GM03348 (cell line): ENCODE results near the gene UPK1A.
"Not testable (repeated sequence)": the region's sequence is repeated elsewhere in the genome, so short reads cannot be mapped to it uniquely, and the experiment has no call there.

Experiments
- DNase-seq: peaks from one replicate; pipeline ENCODE4 v3.0.0; 2012; ENCODE audit warnings: low spot score

The UPK1A gene

DNA sequence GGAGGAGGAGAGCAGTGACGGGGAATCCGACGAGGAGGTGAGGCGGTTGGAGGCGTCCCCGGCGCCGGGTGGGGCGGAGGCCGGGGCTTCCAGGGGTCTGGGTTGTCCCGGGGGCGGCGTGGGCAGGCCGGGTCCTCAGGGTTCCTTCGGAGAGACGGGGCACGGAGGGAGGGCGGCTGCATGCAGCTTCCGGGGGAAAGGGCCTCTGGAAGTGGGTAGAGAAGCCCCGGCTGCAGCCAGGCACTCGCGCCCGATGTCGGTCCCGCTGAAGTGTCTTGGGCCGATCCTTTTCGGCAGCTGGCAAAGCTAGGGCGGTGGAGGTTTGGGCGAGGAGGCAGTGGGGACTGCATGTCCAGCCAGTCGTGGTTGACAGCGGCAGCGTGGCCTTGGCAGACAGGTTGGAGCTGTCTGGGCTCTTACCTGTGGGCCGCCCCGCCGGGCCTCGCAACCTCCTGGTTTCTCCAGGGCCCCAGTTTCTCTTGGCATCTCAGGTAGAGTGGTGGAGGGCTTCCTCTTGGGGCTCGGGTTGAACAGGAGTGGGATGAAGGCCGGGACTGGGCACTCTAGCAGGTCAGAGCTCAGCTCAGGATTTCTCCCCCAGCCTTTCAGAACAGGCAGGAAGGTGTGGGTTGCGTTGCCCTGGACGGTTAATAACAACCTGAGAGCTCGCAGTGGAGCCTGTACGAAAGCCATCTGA, 52.2 kb downstream of the UPK1A start:
- DNase-seq, result peak; percentile 51

DNA sequence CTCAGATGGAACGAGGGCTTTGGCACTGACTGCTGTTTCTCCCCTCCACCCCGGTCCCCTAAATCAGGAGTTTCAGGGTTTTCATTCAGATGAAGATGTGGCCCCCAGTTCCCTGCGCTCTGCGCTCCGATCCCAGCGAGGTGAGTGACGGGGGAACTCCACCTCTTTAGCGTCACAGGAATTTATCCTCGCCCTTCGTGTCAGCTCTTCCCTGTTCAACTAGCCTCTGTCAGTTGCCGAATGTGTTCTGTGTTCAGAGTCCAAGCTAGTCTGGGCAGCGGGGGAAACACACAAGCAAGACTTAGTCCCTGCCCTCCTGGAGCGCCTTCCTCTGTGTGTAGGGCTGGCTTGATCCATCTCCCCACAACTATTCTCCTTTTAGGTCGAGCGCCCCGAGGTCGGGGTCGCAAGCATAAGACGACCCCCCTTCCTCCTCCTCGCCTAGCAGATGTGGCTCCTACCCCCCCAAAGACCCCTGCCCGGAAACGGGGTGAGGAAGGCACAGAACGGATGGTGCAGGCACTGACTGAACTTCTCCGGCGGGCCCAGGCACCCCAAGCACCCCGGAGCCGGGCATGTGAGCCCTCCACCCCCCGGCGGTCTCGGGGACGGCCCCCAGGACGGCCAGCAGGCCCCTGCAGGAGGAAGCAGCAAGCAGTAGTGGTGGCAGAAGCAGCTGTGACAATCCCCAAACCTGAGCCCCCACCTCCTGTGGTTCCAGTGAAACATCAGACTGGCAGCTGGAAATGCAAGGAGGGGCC, 53.3 kb downstream of the UPK1A start:
- DNase-seq, result no peak

DNA sequence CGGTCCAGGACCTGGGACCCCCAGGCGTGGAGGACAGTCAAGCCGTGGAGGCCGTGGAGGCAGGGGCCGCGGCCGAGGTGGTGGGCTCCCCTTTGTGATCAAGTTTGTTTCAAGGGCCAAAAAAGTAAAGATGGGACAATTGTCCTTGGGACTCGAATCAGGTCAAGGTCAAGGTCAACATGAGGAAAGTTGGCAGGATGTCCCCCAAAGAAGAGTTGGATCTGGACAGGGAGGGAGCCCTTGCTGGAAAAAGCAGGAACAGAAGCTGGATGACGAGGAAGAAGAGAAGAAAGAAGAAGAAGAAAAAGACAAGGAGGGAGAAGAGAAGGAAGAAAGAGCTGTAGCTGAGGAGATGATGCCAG, 53.8 kb downstream of the UPK1A start:
- no peak for DNase-seq

DNA sequence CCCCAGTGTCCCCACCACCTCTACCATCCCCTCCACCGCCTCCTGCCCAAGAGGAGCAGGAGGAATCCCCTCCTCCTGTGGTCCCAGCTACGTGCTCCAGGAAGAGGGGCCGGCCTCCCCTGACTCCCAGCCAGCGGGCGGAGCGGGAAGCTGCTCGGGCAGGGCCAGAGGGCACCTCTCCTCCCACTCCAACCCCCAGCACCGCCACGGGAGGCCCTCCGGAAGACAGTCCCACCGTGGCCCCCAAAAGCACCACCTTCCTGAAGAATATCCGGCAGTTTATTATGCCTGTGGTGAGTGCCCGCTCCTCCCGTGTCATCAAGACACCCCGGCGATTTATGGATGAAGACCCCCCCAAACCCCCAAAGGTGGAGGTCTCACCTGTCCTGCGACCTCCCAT, 54.3 kb downstream of the UPK1A start:
- no peak for DNase-seq

DNA sequence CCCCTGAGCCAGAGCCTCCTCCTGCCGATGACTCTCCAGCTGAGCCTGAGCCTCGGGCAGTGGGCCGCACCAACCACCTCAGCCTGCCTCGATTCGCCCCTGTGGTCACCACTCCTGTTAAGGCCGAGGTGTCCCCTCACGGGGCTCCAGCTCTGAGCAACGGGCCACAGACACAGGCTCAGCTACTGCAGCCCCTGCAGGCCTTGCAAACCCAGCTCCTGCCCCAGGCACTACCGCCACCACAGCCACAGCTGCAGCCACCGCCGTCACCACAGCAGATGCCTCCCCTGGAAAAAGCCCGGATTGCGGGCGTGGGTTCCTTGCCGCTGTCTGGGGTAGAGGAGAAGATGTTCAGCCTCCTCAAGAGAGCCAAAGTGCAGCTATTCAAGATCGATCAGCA, 55.1 kb downstream of the UPK1A start:
- no peak for DNase-seq

GRCh38 chr19:35722461-35722860, 56.1 kb downstream of the UPK1A start:
- DNase-seq, result no peak

- no peak for DNase-seq
These were observed 56.6 kb downstream of the UPK1A start for GRCh38 chr19:35722897-35723296.

GRCh38 chr19:35723671-35724070, 57.4 kb downstream of the UPK1A start:
- DNase-seq, result no peak

- DNase-seq, result not testable (repeated sequence)
These were observed 57.8 kb downstream of the UPK1A start for GRCh38 chr19:35724132-35724531.

- DNase-seq, result no peak
These were observed 58.2 kb downstream of the UPK1A start for GRCh38 chr19:35724560-35724959.

GRCh38 chr19:35725216-35725861, 59.0 kb downstream of the UPK1A start:
- no peak for DNase-seq

GRCh38 chr19:35727053-35727955, 61.0 kb downstream of the UPK1A start:
- DNase-seq, result no peak
